GM12878 (cell line): ENCODE measurements around the gene ENG. TPM values are rescaled to one million over a fixed set of nuclear protein-coding genes. Genes with fewer than 3 reads are reported as not detected.

Source experiments
- ATAC-seq: fragments of 200-7000 bp; cut with Tn5 transposase; 3 replicates; pipeline ENCODE4 v1.9.1; 2020; ENCODE audit warnings: mild to moderate bottlenecking, moderate library complexity
- BruUV-seq: library from RNA; stranded (reverse); fragments of 400-500 nt; replicated peaks from 2 replicates; lab custom pipeline; 2021; lab: Mats Ljungman, UMichigan
- CTCF ChIA-PET: fragments of 300-600 bp; sonication (Branson Sonifier 250); formaldehyde crosslinking; extraction: SDS; loops from one replicate; lab custom pipeline; 2021; ENCODE audit warnings: inconsistent platforms; lab: Yijun Ruan, JAX
- POLR2A ChIA-PET: fragments of 350-600 bp; formaldehyde crosslinking; extraction: SDS; loops from one replicate; lab custom pipeline; 2021; ENCODE audit warnings: inconsistent platforms; lab: Charles Lee
- RAD21 ChIA-PET: fragments of 300-600 bp; sonication (Branson Sonifier 250); formaldehyde crosslinking; loops from one replicate; lab custom pipeline; 2023; ENCODE audit warnings: antibody characterized with exemption; ENCODE audit not compliant: unreplicated experiment; lab: Charles Lee
- SMC1A ChIA-PET: fragments of 300-600 bp; sonication (Branson Sonifier 250); formaldehyde crosslinking; loops from one replicate; lab custom pipeline; 2023; ENCODE audit not compliant: unreplicated experiment, uncharacterized antibody; lab: Charles Lee
- DNase-seq: peaks from one replicate; pipeline ENCODE4 v3.0.0-alpha.2; 2011; ENCODE audit warnings: low read depth, low spot score
- FAIRE-seq: peaks from 3 replicates; lab custom pipeline; 2011; peaks lifted over from hg19 to GRCh38; lab: Jason Lieb, UNC
- H2AFZ ChIP-seq: 2 replicates; pipeline ENCODE4 v1.6.0; 2011; ENCODE audit warnings: low read depth, low read length, control low read depth; ENCODE audit not compliant: control insufficient read depth
- H3K27ac ChIP-seq: 2 replicates; pipeline ENCODE4 v1.5.1; 2011; ENCODE audit warnings: control low read depth; ENCODE audit not compliant: control insufficient read depth, insufficient read depth
- H3K27me3 ChIP-seq, 2 experiments: replicated peaks in 1 of 2; 2 replicates each; pipeline versions ENCODE4 v1.6.0 to v1.6.1; 2011; ENCODE audit warnings: low read length in 1 of 2; ENCODE audit not compliant: control insufficient read depth in 2 of 2, insufficient read depth in 2 of 2
- H3K36me3 ChIP-seq, 2 experiments: 2 replicates each; pipeline ENCODE4 v1.5.1; 2011; ENCODE audit warnings: low read length in 1 of 2; ENCODE audit not compliant: control insufficient read depth in 2 of 2, insufficient read depth in 2 of 2
- H3K4me1 ChIP-seq: 2 replicates; pipeline ENCODE4 v1.6.1; 2011; ENCODE audit warnings: mild to moderate bottlenecking, low read length, moderate library complexity, mixed read lengths; ENCODE audit not compliant: control insufficient read depth, insufficient read depth
- H3K4me2 ChIP-seq: 2 replicates; pipeline ENCODE4 v1.6.0; 2011; ENCODE audit warnings: control low read depth; ENCODE audit not compliant: control insufficient read depth, insufficient read depth
- H3K4me3 ChIP-seq: fragments of 200-600 bp; sonication (generic); 2 replicates; pipeline ENCODE4 v1.5.1; 2016
- H3K79me2 ChIP-seq: 2 replicates; pipeline ENCODE4 v1.6.0; 2011; ENCODE audit warnings: low read length; ENCODE audit not compliant: control insufficient read depth, insufficient read depth
- H3K9ac ChIP-seq: 2 replicates; pipeline ENCODE4 v1.8.0; 2011; ENCODE audit warnings: low read length, control low read depth, mixed read lengths; ENCODE audit not compliant: control insufficient read depth, insufficient read depth
- H3K9me3 ChIP-seq: replicated peaks from 3 replicates; pipeline ENCODE4 v1.5.1; 2011; ENCODE audit warnings: mild to moderate bottlenecking, low read length; ENCODE audit not compliant: control insufficient read depth, insufficient read depth
- H4K20me1 ChIP-seq: 2 replicates; pipeline ENCODE4 v1.6.0; 2011; ENCODE audit not compliant: control insufficient read depth, insufficient read depth
- NFYB ChIP-seq: IDR thresholded peaks from 2 replicates; pipeline ENCODE4 v1.6.1; 2011; ENCODE audit warnings: low read depth, mild to moderate bottlenecking, low read length, improper control_type of control experiment, moderate library complexity; ENCODE audit not compliant: insufficient read depth
- POLR2A ChIP-seq: IDR thresholded peaks from 2 replicates; pipeline ENCODE4 v1.6.1; 2011; ENCODE audit warnings: low read depth, mild to moderate bottlenecking, low read length
- SP1 ChIP-seq: IDR thresholded peaks from one replicate; pipeline ENCODE4 v1.6.1; 2011; ENCODE audit warnings: low read depth, low read length
- SREBF1 ChIP-seq: IDR thresholded peaks from 2 replicates; pipeline ENCODE4 v1.6.1; 2012; ENCODE audit warnings: mild to moderate bottlenecking, low read length
- ZNF622 ChIP-seq: fragments of 450-650 bp; IDR thresholded peaks from 2 replicates; pipeline ENCODE4 v1.6.1; 2017; ENCODE audit warnings: mild to moderate bottlenecking, inconsistent platforms
- WGBS: methylation state at CpG from one replicate; pipeline ENCODE4 v1.1.6; 2016; ENCODE audit warnings: low lambda C conversion rate; ENCODE audit not compliant: insufficient replicate concordance, insufficient coverage; ENCODE audit errors: missing lambda C conversion rate; 5-methylcytosine and 5-hydroxymethylcytosine counted together
- in situ Hi-C: fragments of 300-500 bp; cut with MboI; formaldehyde crosslinking; loops from 9 replicates; pipeline ENCODE4 v1.14.3; 2018; ENCODE audit warnings: mixed read lengths
- intact Hi-C: fragments of 100-400 bp; cut with micrococcal nuclease; formaldehyde crosslinking; loops from one replicate; pipeline ENCODE4 v1.14.2; 2022; ENCODE audit not compliant: unreplicated experiment
- polyA plus RNA-seq, 11 experiments: library from polyadenylated mRNA; depleted of rRNA in 4 of 11; unstranded in 6 of 11; stranded (reverse) in 5 of 11; fragments of >200 nt; fragmentation: Nextera tagmentation in 4 of 11; fragmentation: Illumina TruSeq in 1 of 11; extraction: Ambion mirVana in 4 of 11; extraction: Trizol in 1 of 11; gene quantifications; 1 replicate in 1 of 11; 2 replicates in 10 of 11; pipeline versions ENCODE4 v1.2.1 to v1.2.3, GENCODE V29; 2011 to 2016; ENCODE audit warnings: inconsistent platforms in 2 of 11, missing spikeins in 2 of 11, low read depth in 1 of 11
- total RNA-seq, 4 experiments: library from RNA; depleted of rRNA in 3 of 4; stranded (reverse); fragments of >200 nt in 3 of 4; fragmentation: Illumina TruSeq in 1 of 4; extraction: Trizol in 1 of 4; gene quantifications; 2 replicates each; pipeline versions ENCODE4 v1.2.1 to v1.2.3, GENCODE V29; 2013 to 2021
- TF ChIP-seq, protein P1 (sequence below): fragments of 450-650 bp; IDR thresholded peaks from 2 replicates; pipeline ENCODE4 v1.6.1; 2017; ENCODE audit warnings: mild to moderate bottlenecking, moderate library complexity

Gene ENG
- total and polyA plus RNA-seq, 10 of the 15 experiments (the other 5 are each of a cell fraction or from before 2014, with no cell fraction given) = 0.14 to 10.1 (median 2.0) TPM

GRCh38 chr9:127791085-127791484, 63.4 kb downstream of the ENG start (continued):
- TF ChIP-seq, protein P1, sequence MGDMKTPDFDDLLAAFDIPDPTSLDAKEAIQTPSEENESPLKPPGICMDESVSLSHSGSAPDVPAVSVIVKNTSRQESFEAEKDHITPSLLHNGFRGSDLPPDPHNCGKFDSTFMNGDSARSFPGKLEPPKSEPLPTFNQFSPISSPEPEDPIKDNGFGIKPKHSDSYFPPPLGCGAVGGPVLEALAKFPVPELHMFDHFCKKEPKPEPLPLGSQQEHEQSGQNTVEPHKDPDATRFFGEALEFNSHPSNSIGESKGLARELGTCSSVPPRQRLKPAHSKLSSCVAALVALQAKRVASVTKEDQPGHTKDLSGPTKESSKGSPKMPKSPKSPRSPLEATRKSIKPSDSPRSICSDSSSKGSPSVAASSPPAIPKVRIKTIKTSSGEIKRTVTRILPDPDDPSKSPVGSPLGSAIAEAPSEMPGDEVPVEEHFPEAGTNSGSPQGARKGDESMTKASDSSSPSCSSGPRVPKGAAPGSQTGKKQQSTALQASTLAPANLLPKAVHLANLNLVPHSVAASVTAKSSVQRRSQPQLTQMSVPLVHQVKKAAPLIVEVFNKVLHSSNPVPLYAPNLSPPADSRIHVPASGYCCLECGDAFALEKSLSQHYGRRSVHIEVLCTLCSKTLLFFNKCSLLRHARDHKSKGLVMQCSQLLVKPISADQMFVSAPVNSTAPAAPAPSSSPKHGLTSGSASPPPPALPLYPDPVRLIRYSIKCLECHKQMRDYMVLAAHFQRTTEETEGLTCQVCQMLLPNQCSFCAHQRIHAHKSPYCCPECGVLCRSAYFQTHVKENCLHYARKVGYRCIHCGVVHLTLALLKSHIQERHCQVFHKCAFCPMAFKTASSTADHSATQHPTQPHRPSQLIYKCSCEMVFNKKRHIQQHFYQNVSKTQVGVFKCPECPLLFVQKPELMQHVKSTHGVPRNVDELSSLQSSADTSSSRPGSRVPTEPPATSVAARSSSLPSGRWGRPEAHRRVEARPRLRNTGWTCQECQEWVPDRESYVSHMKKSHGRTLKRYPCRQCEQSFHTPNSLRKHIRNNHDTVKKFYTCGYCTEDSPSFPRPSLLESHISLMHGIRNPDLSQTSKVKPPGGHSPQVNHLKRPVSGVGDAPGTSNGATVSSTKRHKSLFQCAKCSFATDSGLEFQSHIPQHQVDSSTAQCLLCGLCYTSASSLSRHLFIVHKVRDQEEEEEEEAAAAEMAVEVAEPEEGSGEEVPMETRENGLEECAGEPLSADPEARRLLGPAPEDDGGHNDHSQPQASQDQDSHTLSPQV = no peak
- TF ChIP-seq SP1 = no peak

- no peak for ATAC-seq
- WGBS = 89% methylated on average over 9 of the region's 9 CpGs
- no peak overlapping the region for H3K4me2 ChIP-seq
- ChIA-PET RAD21 (no interaction called here), SMC1A (interaction anchor here (1.7 kb wide), 1 partner anchor 15 kb away, joined by 3 read pairs; no protein-coding TSS in a partner anchor)
- intact Hi-C loops = no loop called here
- H3K27me3 ChIP-seq = no peaks in the 10 kb centered on the region
- 0 out of 2 replicates have a peak, but pooled peaks have one; percentile 43 for TF ChIP-seq POLR2A
- TF ChIP-seq SREBF1 = no peak
- no peak for TF ChIP-seq ZNF622
- TF ChIP-seq NFYB = no peak
- TF ChIP-seq, all 136 proteins: peak for 1
- BruUV-seq = no TSS peak
- H3K9me3 ChIP-seq = no peaks in the 10 kb centered on the region
- in situ Hi-C loops = no loop called here
- DNase-seq (no peak), FAIRE-seq (no peak)
- H3K36me3 ChIP-seq = peaks cover 28 to 39% of the 10 kb centered on the region in 2 experiments
- ChIA-PET CTCF (interaction anchor here (0.9 kb wide), 1 partner anchor 125 kb away, joined by 3 read pairs; no protein-coding TSS in a partner anchor), POLR2A (no interaction called here)
- no peak overlapping the region for H3K27ac ChIP-seq
- H3K4me1 ChIP-seq = peaks cover 10% of the 10 kb centered on the region; the same call in 1 of the 2 replicates
- peaks cover 15% of the 10 kb centered on the region for H4K20me1 ChIP-seq
- no peak overlapping the region for H3K4me3 ChIP-seq
- H3K79me2 ChIP-seq = peaks cover 34% of the 10 kb centered on the region
- H2AFZ ChIP-seq = no peak overlapping the region
- H3K9ac ChIP-seq = no peak overlapping the region
Observed at GRCh38 chr9:127790094-127790855, 64.2 kb downstream of the ENG start.
